Loucy (cell line): Measurements from ENCODE around the gene FKBP1A.

Experiments
- H2AFZ ChIP-seq: fragments of 200-600 bp; sonication (generic); 2 replicates; pipeline ENCODE4 v1.6.0; 2016; ENCODE audit warnings: antibody characterized with exemption, mild to moderate bottlenecking, low read length, moderate library complexity
- H3F3A ChIP-seq: fragments of 200-600 bp; 2 replicates; pipeline ENCODE4 v1.6.0; 2016; ENCODE audit warnings: antibody characterized with exemption, low read depth, mild to moderate bottlenecking
- H3K27me3 ChIP-seq: fragments of 200-600 bp; sonication (generic); 2 replicates; pipeline ENCODE4 v1.6.1; 2014; ENCODE audit warnings: low read length, mild to moderate bottlenecking; ENCODE audit not compliant: insufficient read depth, poor library complexity, severe bottlenecking
- H3K36me3 ChIP-seq: fragments of 200-600 bp; sonication (generic); 2 replicates; pipeline ENCODE4 v1.6.1; 2016; ENCODE audit warnings: low read length; ENCODE audit not compliant: insufficient read depth
- H3K4me1 ChIP-seq: fragments of 200-600 bp; sonication (generic); 2 replicates; pipeline ENCODE4 v1.5.1; 2014; ENCODE audit warnings: low read length, mild to moderate bottlenecking; ENCODE audit not compliant: insufficient read depth, poor library complexity, severe bottlenecking
- H3K4me2 ChIP-seq: fragments of 200-600 bp; sonication (generic); 2 replicates; pipeline ENCODE4 v1.6.0; 2014; ENCODE audit warnings: antibody characterized with exemption, low read length, low read depth, mild to moderate bottlenecking; ENCODE audit not compliant: poor library complexity, severe bottlenecking
- H3K4me3 ChIP-seq: fragments of 200-600 bp; sonication (generic); 2 replicates; pipeline ENCODE4 v1.5.1; 2014; ENCODE audit warnings: low read length, mild to moderate bottlenecking, mixed read lengths; ENCODE audit not compliant: poor library complexity, severe bottlenecking
- H3K79me2 ChIP-seq: fragments of 200-600 bp; sonication (generic); 2 replicates; pipeline ENCODE4 v1.6.1; 2014; ENCODE audit warnings: low read length; ENCODE audit not compliant: insufficient read depth
- H3K9ac ChIP-seq: fragments of 200-600 bp; sonication (generic); 2 replicates; pipeline ENCODE4 v1.6.0; 2014; ENCODE audit warnings: mild to moderate bottlenecking, low read depth, low read length, moderate library complexity; ENCODE audit not compliant: poor library complexity, severe bottlenecking
- H3K9me2 ChIP-seq: fragments of 200-600 bp; sonication (generic); replicated peaks from 2 replicates; pipeline ENCODE4 v1.6.1; 2016; ENCODE audit warnings: low read depth, low read length, mixed read lengths
- H3K9me3 ChIP-seq: fragments of 200-600 bp; sonication (generic); 2 replicates; pipeline ENCODE4 v1.6.1; 2014; ENCODE audit warnings: mild to moderate bottlenecking, antibody characterized with exemption, low read length, low read depth; ENCODE audit not compliant: insufficient read depth
- H4K20me1 ChIP-seq: fragments of 200-600 bp; sonication (generic); 2 replicates; pipeline ENCODE4 v1.6.0; 2014; ENCODE audit warnings: antibody characterized with exemption, low read length, mild to moderate bottlenecking; ENCODE audit not compliant: insufficient read depth, poor library complexity, severe bottlenecking
- CTCF ChIP-seq: fragments of 200-600 bp; sonication (generic); conservative IDR thresholded peaks from 2 replicates; pipeline ENCODE4 v1.5.1; 2014; ENCODE audit warnings: mild to moderate bottlenecking, antibody characterized with exemption, low read length
- EZH2phosphoT487 ChIP-seq: fragments of 200-600 bp; IDR thresholded peaks from 2 replicates; pipeline ENCODE4 v1.6.1; 2018; ENCODE audit warnings: antibody characterized with exemption, mild to moderate bottlenecking, moderate library complexity, borderline replicate concordance

Gene FKBP1A

GRCh38 chr20:1371202-1371782, 21.6 kb downstream of the FKBP1A start:
- H4K20me1 ChIP-seq, result peaks cover 28% of the 10 kb centered on the region
- peaks cover 47% of the 10 kb centered on the region for H3K79me2 ChIP-seq
- H3K27me3 ChIP-seq, result no peaks in the 10 kb centered on the region
- H3K9ac ChIP-seq, result no peak overlapping the region
- H3K4me3 ChIP-seq, result no peak overlapping the region
- no peak overlapping the region for H3K4me2 ChIP-seq
- H3K36me3 ChIP-seq, result peaks cover 69% of the 10 kb centered on the region
- TF ChIP-seq EZH2phosphoT487 (no peak), CTCF (no peak)
- no peaks in the 10 kb centered on the region for H3K9me2 ChIP-seq
- H2AFZ ChIP-seq, result no peak overlapping the region
- H3K4me1 ChIP-seq, result peaks cover 14% of the 10 kb centered on the region
- no peaks in the 10 kb centered on the region for H3K9me3 ChIP-seq
- H3F3A ChIP-seq, result no peaks in the 10 kb centered on the region

- no peak for TF ChIP-seq CTCF
- no peak for TF ChIP-seq EZH2phosphoT487
- H3K4me3 ChIP-seq, result no peak overlapping the region
- H3K79me2 ChIP-seq, result peaks cover 42% of the 10 kb centered on the region
- peaks cover 13% of the 10 kb centered on the region for H3K4me1 ChIP-seq
- H3K4me2 ChIP-seq, result no peak overlapping the region
- H2AFZ ChIP-seq, result no peak overlapping the region
- H4K20me1 ChIP-seq, result peaks cover 22% of the 10 kb centered on the region
- no peaks in the 10 kb centered on the region for H3K9me3 ChIP-seq
- no peaks in the 10 kb centered on the region for H3F3A ChIP-seq
- H3K36me3 ChIP-seq, result peaks cover 74% of the 10 kb centered on the region
- no peak overlapping the region for H3K9ac ChIP-seq
- no peaks in the 10 kb centered on the region for H3K27me3 ChIP-seq
- H3K9me2 ChIP-seq, result no peaks in the 10 kb centered on the region
Observed at GRCh38 chr20:1370548-1371110, 22.2 kb downstream of the FKBP1A start.

- peaks cover 38% of the 10 kb centered on the region for H3K79me2 ChIP-seq
Observed at GRCh38 chr20:1369970-1370369, 22.9 kb downstream of the FKBP1A start.

More at GRCh38 chr20:1369970-1370369, 22.9 kb downstream of the FKBP1A start:
- Histone ChIP-seq H3F3A (no peaks in the 10 kb centered on the region), H3K36me3 (peaks cover 78% of the 10 kb centered on the region), H3K4me3 (no peak overlapping the region), H3K4me1 (peaks cover 13% of the 10 kb centered on the region), H3K4me2 (no peak overlapping the region), H4K20me1 (peaks cover 15% of the 10 kb centered on the region), H2AFZ (no peak overlapping the region), H3K9ac (no peak overlapping the region), H3K9me3 (no peaks in the 10 kb centered on the region), H3K9me2 (no peaks in the 10 kb centered on the region), H3K27me3 (no peaks in the 10 kb centered on the region)
- no peak for TF ChIP-seq CTCF
